HG03342 (cell line): ENCODE results near the gene CCL16.
"Not testable (repeated sequence)": the region's sequence is repeated elsewhere in the genome, so short reads cannot be mapped to it uniquely, and the experiment has no call there.

Experiments used
- ATAC-seq: cut with Tn5 transposase; IDR thresholded peaks from one replicate; pipeline ENCODE4 v1.9.1; 2021; ENCODE audit warnings: mild to moderate bottlenecking, moderate library complexity; ENCODE audit not compliant: unreplicated experiment

The CCL16 gene

GRCh38 chr17:35942588-35943186 is 38.6 kb downstream of the CCL16 start:
- no peak for ATAC-seq

GRCh38 chr17:35938492-35938891 is 42.8 kb downstream of the CCL16 start:
- not testable (repeated sequence) for ATAC-seq

- ATAC-seq = no peak
These were observed 45.2 kb downstream of the CCL16 start for GRCh38 chr17:35936063-35936462.

GRCh38 chr17:35934760-35935159 is 46.5 kb downstream of the CCL16 start:
- no peak for ATAC-seq

- no peak for ATAC-seq
These were observed 48.7 kb downstream of the CCL16 start for GRCh38 chr17:35932586-35932985.

- ATAC-seq = no peak
These were observed 49.4 kb downstream of the CCL16 start for GRCh38 chr17:35931794-35932425.

- ATAC-seq = no peak
These were observed 50.9 kb downstream of the CCL16 start, which contains the start of gene RDM1 for GRCh38 chr17:35930211-35931065. Gene RDM1, minus strand, starts transcription at chr17:35930773. Its CDS starts 46 bp downstream, at chr17:35930727.

- ATAC-seq = no peak
These were observed 53.6 kb downstream of the CCL16 start for GRCh38 chr17:35927714-35928113.
